Liver (tissue), 9 donors: ENCODE measurements around the gene WDR46. TPM values are rescaled to one million over a fixed set of nuclear protein-coding genes. Genes with fewer than 3 reads are reported as not detected.
A peak's percentile ranks its signal among the peaks of the same experiment; 100 is the strongest.

Experiments used
- DNase-seq: peaks from one replicate; pipeline ENCODE4 v3.0.0-alpha.2; 2017; ENCODE audit warnings: low spot score
- H3K27ac ChIP-seq, 2 donors: one replicate each; pipeline ENCODE4 v1.7.0; 2013; ENCODE audit warnings: inconsistent platforms in 2 of 2, low read length in 2 of 2, control low read depth in 1 of 2, low read depth in 1 of 2, mild to moderate bottlenecking in 1 of 2
- H3K27me3 ChIP-seq, 4 donors: one replicate each; pipeline versions ENCODE4 v1.6.1 to v1.7.0; 2013; ENCODE audit warnings: low read length in 3 of 4, inconsistent platforms in 1 of 4, mild to moderate bottlenecking in 1 of 4, moderate library complexity in 1 of 4; ENCODE audit not compliant: control insufficient read depth in 4 of 4, insufficient read depth in 4 of 4
- H3K36me3 ChIP-seq, 4 donors: one replicate each; pipeline versions ENCODE4 v1.6.1 to v1.7.0; 2013; ENCODE audit warnings: low read length in 3 of 4, mild to moderate bottlenecking in 3 of 4, low read depth in 1 of 4, moderate library complexity in 1 of 4; ENCODE audit not compliant: control insufficient read depth in 4 of 4, insufficient read depth in 3 of 4
- H3K4me1 ChIP-seq, 4 donors: one replicate each; pipeline versions ENCODE4 v1.6.1 to v1.7.0; 2013; ENCODE audit warnings: low read length in 3 of 4, mild to moderate bottlenecking in 3 of 4, moderate library complexity in 1 of 4; ENCODE audit not compliant: control insufficient read depth in 4 of 4, insufficient read depth in 4 of 4
- H3K4me3 ChIP-seq, 3 donors: one replicate each; pipeline versions ENCODE4 v1.6.1 to v1.7.0; 2013; ENCODE audit warnings: low read length in 3 of 3, control low read depth in 1 of 3, low read depth in 1 of 3, mild to moderate bottlenecking in 1 of 3
- H3K9ac ChIP-seq, 2 donors: one replicate each; pipeline ENCODE4 v1.7.0; 2013; ENCODE audit warnings: low read length in 2 of 2, mild to moderate bottlenecking in 2 of 2, moderate library complexity in 2 of 2, control low read depth in 1 of 2, low read depth in 1 of 2
- H3K9me3 ChIP-seq, 4 donors: one replicate each; pipeline versions ENCODE4 v1.6.1 to v1.7.0; 2013; ENCODE audit warnings: low read length in 3 of 4; ENCODE audit not compliant: control insufficient read depth in 4 of 4
- ATF3 ChIP-seq: IDR thresholded peaks from 2 replicates; pipeline ENCODE4 v1.6.1; 2016; ENCODE audit warnings: antibody characterized with exemption
- FOXA1 ChIP-seq: IDR thresholded peaks from 2 replicates; pipeline ENCODE4 v1.6.1; 2016; ENCODE audit warnings: antibody characterized with exemption
- FOXA2 ChIP-seq: IDR thresholded peaks from 2 replicates; pipeline ENCODE4 v1.6.1; 2016; ENCODE audit warnings: antibody characterized with exemption
- GABPA ChIP-seq, 2 donors: IDR thresholded peaks in 1 of 2; conservative IDR thresholded peaks in 1 of 2; 2 replicates each; pipeline ENCODE4 v1.6.1; 2016; ENCODE audit warnings: antibody characterized with exemption in 2 of 2, mild to moderate bottlenecking in 1 of 2, moderate library complexity in 1 of 2
- HNF4A ChIP-seq, 2 donors: conservative IDR thresholded peaks; 2 replicates each; pipeline ENCODE4 v1.6.1; 2016; ENCODE audit warnings: antibody characterized with exemption in 2 of 2, mild to moderate bottlenecking in 2 of 2
- HNF4G ChIP-seq: IDR thresholded peaks from 2 replicates; pipeline ENCODE4 v1.6.1; 2016; ENCODE audit warnings: antibody characterized with exemption
- JUND ChIP-seq, 2 donors: IDR thresholded peaks; 2 replicates each; pipeline ENCODE4 v1.6.1; 2016; ENCODE audit warnings: antibody characterized with exemption in 2 of 2
- MAX ChIP-seq: IDR thresholded peaks from 2 replicates; pipeline ENCODE4 v1.6.1; 2016; ENCODE audit warnings: antibody characterized with exemption
- NR2F2 ChIP-seq: IDR thresholded peaks from 2 replicates; pipeline ENCODE4 v1.6.1; 2016; ENCODE audit warnings: antibody characterized with exemption
- RAD21 ChIP-seq, 2 donors: IDR thresholded peaks; 2 replicates each; pipeline ENCODE4 v1.6.1; 2016; ENCODE audit warnings: antibody characterized with exemption in 2 of 2, mild to moderate bottlenecking in 2 of 2
- SP1 ChIP-seq: IDR thresholded peaks from 2 replicates; pipeline ENCODE4 v1.6.1; 2018; ENCODE audit warnings: antibody characterized with exemption, mild to moderate bottlenecking
- TAF1 ChIP-seq: conservative IDR thresholded peaks from 2 replicates; pipeline ENCODE4 v1.6.1; 2016; ENCODE audit warnings: antibody characterized with exemption, mild to moderate bottlenecking
- YY1 ChIP-seq: IDR thresholded peaks from 2 replicates; pipeline ENCODE4 v1.6.1; 2016; ENCODE audit warnings: antibody characterized with exemption, mild to moderate bottlenecking
- ZBTB33 ChIP-seq: IDR thresholded peaks from 2 replicates; pipeline ENCODE4 v1.6.1; 2016; ENCODE audit warnings: antibody characterized with exemption
- WGBS: extraction: QIAGEN DNeasy Blood & Tissue Kit; methylation state at CpG from one replicate; pipeline ENCODE4 v1.1.7; 2013; 5-methylcytosine and 5-hydroxymethylcytosine counted together
- polyA plus RNA-seq, 2 donors: library from polyadenylated mRNA; stranded (reverse) in 1 of 2; unstranded in 1 of 2; fragments of 200-250 nt in 1 of 2; fragments of >200 nt in 1 of 2; fragmentation: Nextera tagmentation in 1 of 2; extraction: Ambion mirVana in 1 of 2; gene quantifications; one replicate each; pipeline versions ENCODE4 v1.2.1 to v1.2.3, GENCODE V29; 2013 to 2015
- total RNA-seq, 2 donors: library from RNA; depleted of rRNA; stranded (reverse); fragments of >200 nt; gene quantifications; one replicate each; pipeline ENCODE4 v1.2.3, GENCODE V29; 2014
- donor health status: healthy.
- donor health status: healthy.
- donor health status: healthy.
- donor health status: healthy.
- donor health status: healthy.

WDR46 gene
- total and polyA plus RNA-seq, 4 donors, result 17.9 to 30.2 (median 25.7) TPM

GRCh38 chr6:33290459-33290858 is 1.4 kb upstream of the WDR46 start:
- Histone ChIP-seq H3K9ac (no peak overlapping the region), H3K4me1 (peaks cover 10 to 23% (median 20%) of the 10 kb centered on the region in 4 donors)

GRCh38 chr6:33289784-33290315 is 811 bp upstream of the WDR46 start:
- H3K4me3 ChIP-seq, result peak overlapping the region; percentile 74 to 93 (median 83)
- 4% methylated on average over 14 of the region's 14 CpGs for WGBS
- H3K9ac ChIP-seq, result peak overlapping the region; percentile 68
- no peak for TF ChIP-seq ATF3
- no peak for TF ChIP-seq GABPA (IDR thresholded peaks at IDR 0.05 in 1 of 2, conservative IDR thresholded peaks at IDR 0.05 in 1 of 2)
- TF ChIP-seq FOXA1, result no peak
- TF ChIP-seq HNF4A (conservative IDR thresholded peaks at IDR 0.05), result no peak
- no peak for TF ChIP-seq NR2F2
- TF ChIP-seq SP1, result no peak
- no peak for TF ChIP-seq HNF4G
- no peak for DNase-seq
- no peaks in the 10 kb centered on the region for H3K27me3 ChIP-seq
- no peaks in the 10 kb centered on the region for H3K9me3 ChIP-seq
- peaks cover 10 to 23% (median 20%) of the 10 kb centered on the region in 4 donors for H3K4me1 ChIP-seq
- peaks cover 7 to 46% (median 24%) of the 10 kb centered on the region in 4 donors for H3K36me3 ChIP-seq
- H3K27ac ChIP-seq, result peak overlapping the region; percentile 85 to 87

More at GRCh38 chr6:33290459-33290858, 1.4 kb upstream of the WDR46 start:
- no peak for DNase-seq
- no peaks in the 10 kb centered on the region for H3K9me3 ChIP-seq
- H3K36me3 ChIP-seq, result peaks cover 7 to 47% (median 24%) of the 10 kb centered on the region in 4 donors
- WGBS, result 80% methylated on average over 7 of the region's 7 CpGs
- peak overlapping the region in 1 of 3 donors; percentile 74 for H3K4me3 ChIP-seq
- TF ChIP-seq ZBTB33, result no peak
- no peak for TF ChIP-seq JUND (IDR thresholded peaks at IDR 0.05)
- no peak for TF ChIP-seq HNF4G
- no peak for TF ChIP-seq RAD21 (IDR thresholded peaks at IDR 0.05)
- no peak for TF ChIP-seq SP1
- TF ChIP-seq NR2F2, result no peak
- TF ChIP-seq FOXA1, result no peak
- TF ChIP-seq TAF1, result no peak
- no peak for TF ChIP-seq FOXA2
- TF ChIP-seq MAX, result no peak
- no peaks in the 10 kb centered on the region for H3K27me3 ChIP-seq
- H3K27ac ChIP-seq, result no peak overlapping the region

GRCh38 chr6:33288141-33288920 is 708 bp downstream of the WDR46 start:
- H3K27ac ChIP-seq, result peak overlapping the region; percentile 85 to 87
- 17% methylated on average over 21 of the region's 21 CpGs for WGBS
- no peaks in the 10 kb centered on the region for H3K9me3 ChIP-seq
- peaks cover 7 to 48% (median 19%) of the 10 kb centered on the region in 4 donors for H3K36me3 ChIP-seq
- H3K9ac ChIP-seq, result peak overlapping the region; percentile 68
- DNase-seq, result no peak
- H3K4me3 ChIP-seq, result peak overlapping the region; percentile 74 to 93 (median 83)
- TF ChIP-seq ATF3 (no peak), YY1 (no peak), MAX (no peak)
- no peaks in the 10 kb centered on the region for H3K27me3 ChIP-seq
- H3K4me1 ChIP-seq, result peaks cover 10 to 23% (median 20%) of the 10 kb centered on the region in 4 donors
